Kasumi-1 (cell line): ENCODE measurements around the gene TTC21A.
"Not testable (repeated sequence)": the region's sequence is repeated elsewhere in the genome, so short reads cannot be mapped to it uniquely, and the experiment has no call there.

Experiments
- DNase-seq, 2 experiments: peaks; one replicate each; lab custom pipeline; 2025; lab: John Stamatoyannopoulos, UW

The TTC21A gene, protein sequence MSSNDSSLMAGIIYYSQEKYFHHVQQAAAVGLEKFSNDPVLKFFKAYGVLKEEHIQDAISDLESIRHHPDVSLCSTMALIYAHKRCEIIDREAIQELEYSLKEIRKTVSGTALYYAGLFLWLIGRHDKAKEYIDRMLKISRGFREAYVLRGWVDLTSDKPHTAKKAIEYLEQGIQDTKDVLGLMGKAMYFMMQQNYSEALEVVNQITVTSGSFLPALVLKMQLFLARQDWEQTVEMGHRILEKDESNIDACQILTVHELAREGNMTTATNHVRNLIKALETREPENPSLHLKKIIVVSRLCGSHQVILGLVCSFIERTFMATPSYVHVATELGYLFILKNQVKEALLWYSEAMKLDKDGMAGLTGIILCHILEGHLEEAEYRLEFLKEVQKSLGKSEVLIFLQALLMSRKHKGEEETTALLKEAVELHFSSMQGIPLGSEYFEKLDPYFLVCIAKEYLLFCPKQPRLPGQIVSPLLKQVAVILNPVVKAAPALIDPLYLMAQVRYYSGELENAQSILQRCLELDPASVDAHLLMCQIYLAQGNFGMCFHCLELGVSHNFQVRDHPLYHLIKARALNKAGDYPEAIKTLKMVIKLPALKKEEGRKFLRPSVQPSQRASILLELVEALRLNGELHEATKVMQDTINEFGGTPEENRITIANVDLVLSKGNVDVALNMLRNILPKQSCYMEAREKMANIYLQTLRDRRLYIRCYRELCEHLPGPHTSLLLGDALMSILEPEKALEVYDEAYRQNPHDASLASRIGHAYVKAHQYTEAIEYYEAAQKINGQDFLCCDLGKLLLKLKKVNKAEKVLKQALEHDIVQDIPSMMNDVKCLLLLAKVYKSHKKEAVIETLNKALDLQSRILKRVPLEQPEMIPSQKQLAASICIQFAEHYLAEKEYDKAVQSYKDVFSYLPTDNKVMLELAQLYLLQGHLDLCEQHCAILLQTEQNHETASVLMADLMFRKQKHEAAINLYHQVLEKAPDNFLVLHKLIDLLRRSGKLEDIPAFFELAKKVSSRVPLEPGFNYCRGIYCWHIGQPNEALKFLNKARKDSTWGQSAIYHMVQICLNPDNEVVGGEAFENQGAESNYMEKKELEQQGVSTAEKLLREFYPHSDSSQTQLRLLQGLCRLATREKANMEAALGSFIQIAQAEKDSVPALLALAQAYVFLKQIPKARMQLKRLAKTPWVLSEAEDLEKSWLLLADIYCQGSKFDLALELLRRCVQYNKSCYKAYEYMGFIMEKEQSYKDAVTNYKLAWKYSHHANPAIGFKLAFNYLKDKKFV (N-terminal part only)

DNA sequence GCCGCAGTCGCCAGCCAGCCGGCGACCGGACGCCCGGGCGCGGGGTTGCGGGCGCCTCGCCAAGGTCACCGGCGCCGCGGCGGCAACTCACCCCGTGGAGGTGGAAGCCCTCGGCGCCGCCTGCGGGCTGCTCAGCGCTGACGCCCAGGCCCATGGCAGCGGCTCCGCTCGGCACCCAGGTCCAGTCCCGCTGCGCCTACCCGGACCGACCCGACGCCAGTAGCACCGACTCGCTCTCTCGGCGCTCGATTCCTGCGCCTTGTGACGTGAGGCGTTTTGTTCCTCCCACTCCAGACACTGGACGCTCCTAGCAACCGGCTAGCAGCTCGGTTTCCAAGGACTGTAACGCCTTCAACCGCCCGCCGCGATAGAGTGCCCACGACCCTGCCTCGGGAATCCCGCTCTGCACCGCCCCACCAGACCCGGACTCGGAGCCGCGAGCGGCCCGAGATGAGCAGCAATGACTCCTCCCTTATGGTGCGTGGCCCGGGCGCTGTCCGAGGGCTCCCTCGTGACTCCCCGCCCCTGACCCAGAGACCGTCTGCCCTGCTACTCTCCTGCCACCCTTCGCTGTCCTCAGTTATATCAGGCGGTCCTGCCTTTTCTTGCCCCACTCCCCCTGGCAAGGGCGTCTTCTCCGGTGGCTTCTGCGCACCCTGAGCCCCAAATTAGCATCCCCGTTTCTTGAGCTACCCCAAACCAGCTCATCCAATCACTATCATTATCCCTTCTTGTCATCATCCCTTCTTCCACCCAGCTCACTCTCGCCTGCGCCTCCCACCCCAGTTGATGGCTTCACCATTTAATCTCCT is at the start of gene TTC21A, which contains the start of gene GORASP1:
TTC21A (plus strand) TSS at position 293 of the 812 bp plus-strand sequence; CDS start at position 451, 158 bp downstream.
GORASP1 (minus strand) TSS at position 240 of the 812 bp plus-strand sequence; CDS start at position 154, 86 bp downstream.
- DNase-seq: peak; percentile 55 to 78

DNA sequence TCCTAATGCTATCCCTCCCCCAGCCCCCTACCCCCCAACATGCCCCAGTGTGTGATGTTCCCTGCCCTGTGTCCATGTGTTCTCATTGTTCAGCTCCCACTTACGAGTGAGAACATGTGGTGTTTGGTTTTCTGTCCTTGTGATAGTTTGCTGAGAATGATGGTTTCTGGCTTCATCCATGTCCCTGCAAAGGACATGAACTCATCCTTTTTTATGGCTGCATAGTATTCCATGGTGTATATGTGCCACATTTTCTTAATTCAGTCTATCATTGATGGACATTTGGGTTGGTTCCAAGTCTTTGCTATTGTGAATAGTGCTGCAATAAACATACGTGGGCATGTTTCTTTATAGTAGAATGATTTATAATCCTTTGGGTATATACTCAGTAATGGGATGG is 46.3 kb upstream of the TTC21A start:
- DNase-seq: not testable (repeated sequence)

GRCh38 chr3:39062180-39062579 is 45.3 kb upstream of the TTC21A start:
- DNase-seq: no peak

GRCh38 chr3:39063143-39063542 is 44.3 kb upstream of the TTC21A start:
- no peak for DNase-seq

GRCh38 chr3:39064646-39065045 is 42.8 kb upstream of the TTC21A start:
- no peak for DNase-seq

DNA sequence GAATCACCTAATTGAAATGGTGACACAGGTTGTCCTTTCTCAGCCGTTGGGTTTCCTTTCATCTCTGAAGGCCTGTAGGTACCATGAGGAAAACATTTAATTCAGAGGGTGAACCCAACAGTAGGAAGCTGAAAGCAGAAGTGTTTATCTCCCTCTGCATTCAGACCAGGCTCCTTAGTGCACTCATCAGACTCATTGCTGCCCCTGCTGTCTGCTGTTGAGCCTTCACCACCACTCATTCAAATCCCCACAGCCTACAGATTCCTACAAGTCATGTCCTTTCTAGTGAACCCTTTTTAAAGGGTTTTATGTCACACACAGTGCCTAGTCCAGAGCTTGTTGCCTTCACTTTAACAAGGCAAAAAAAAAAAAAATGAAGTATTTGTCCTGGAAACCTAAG is 42.3 kb upstream of the TTC21A start:
- DNase-seq: peak; percentile 93 to 96

- no peak for DNase-seq
These were observed 40.2 kb upstream of the TTC21A start for GRCh38 chr3:39067286-39067685.

- no peak for DNase-seq
These were observed 38.9 kb upstream of the TTC21A start for GRCh38 chr3:39068556-39068955.

GRCh38 chr3:39075910-39076309 is 31.6 kb upstream of the TTC21A start:
- no peak for DNase-seq

DNA sequence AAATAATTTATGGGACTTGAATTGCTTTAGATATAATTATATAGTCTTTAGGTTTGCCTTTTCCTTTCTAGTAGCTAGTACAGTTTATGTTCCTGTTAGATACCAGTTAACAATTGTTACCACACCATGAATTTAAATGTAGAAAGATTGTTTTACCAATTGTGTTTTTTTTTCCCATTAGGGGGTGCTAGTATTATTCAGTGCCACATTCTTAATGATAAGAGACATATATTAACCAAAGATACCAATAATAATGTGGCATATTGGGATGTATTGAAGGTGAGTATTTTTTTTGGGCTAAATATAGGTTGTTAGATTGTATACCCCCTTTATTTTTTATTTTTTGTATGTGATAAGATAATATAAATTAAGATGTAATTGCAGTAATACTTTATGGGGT is 27.9 kb upstream of the TTC21A start:
- DNase-seq: peak in 1 of 2 experiments; percentile 19

GRCh38 chr3:39080026-39080425 is 27.5 kb upstream of the TTC21A start:
- no peak for DNase-seq

GRCh38 chr3:39082666-39083313 is 24.7 kb upstream of the TTC21A start:
- DNase-seq: peak in 1 of 2 experiments; percentile 4

- no peak for DNase-seq
These were observed 21.3 kb upstream of the TTC21A start for GRCh38 chr3:39086144-39086543.

DNA sequence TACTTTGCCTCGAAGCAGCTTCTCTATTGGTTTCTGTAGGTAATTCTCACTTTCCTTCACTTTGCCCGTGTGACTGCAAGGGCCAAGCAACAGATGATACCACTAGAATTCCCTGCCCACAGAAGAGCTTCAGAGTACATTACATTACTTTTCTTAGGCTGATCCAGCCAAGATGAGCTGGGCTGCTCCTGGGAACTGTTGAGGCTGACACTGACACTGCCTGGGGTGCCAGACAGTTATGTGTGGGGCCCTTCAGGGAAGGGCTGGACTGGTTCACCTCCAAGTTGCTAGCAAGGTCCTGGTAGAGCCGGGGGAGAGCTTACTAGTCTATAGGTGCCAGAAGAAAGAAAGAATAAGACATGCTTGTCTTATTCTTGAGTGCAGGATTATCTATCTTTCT is 19.0 kb upstream of the TTC21A start:
- DNase-seq: no peak

GRCh38 chr3:39088889-39089288 is 18.6 kb upstream of the TTC21A start:
- no peak for DNase-seq

GRCh38 chr3:39090922-39091321 is 16.6 kb upstream of the TTC21A start:
- no peak for DNase-seq

DNA sequence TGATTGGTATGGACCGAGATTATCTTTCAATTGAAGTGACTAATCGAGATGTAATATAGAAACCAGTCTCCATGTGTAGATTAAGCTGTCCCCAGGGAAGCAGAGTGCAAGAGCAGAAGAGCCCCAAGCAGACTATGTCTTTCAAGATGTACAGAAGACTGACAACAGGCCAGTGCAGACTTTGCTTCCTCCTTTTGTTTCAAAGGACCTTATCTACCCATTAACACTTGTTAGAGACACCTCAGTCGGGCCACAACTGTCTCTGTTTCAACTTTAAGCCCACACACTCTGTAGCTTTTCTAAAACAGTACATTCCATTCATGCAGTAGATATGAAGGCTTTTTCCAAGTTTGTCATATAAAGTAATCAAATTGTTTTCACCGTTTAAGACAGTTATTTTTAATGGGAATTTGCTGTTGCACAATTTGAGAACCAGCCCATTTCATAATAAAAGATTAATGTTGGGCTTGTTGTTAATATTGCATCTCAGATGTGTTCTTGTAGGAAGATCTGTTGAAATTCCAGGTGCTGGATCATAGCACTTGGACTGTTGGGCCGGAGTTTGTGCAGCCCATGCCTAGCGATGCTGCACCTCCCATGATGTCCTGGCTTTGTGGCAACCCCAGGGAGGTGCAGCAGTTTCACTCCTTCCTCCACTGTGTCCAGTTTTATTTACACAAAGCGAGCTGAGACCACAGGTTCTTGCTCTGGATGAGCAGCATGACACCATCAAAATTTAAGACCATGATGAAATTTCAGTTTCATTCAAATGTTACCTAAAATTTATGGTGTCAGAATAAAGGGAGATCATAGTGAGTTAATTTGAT is 12.4 kb upstream of the TTC21A start:
- no peak for DNase-seq

DNA sequence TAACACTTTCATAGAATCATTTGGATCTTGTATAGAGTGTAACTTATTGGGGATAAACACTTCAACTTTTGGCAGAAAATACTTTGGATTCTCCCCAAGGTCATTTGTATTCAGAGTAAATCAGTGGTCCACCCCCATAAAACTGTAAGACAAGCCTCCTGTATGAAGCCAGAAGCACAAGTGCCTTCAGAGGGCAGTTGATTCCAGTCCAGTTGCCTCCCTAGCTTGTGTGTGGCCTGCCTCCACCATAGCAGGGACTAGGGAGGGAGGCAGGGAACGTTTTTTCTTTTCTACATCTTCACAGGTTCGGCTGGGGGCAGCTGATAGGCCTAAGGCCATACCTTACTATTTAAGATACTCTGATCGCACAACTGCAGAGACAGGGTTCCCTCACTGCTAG is 11.7 kb upstream of the TTC21A start:
- no peak for DNase-seq

DNA sequence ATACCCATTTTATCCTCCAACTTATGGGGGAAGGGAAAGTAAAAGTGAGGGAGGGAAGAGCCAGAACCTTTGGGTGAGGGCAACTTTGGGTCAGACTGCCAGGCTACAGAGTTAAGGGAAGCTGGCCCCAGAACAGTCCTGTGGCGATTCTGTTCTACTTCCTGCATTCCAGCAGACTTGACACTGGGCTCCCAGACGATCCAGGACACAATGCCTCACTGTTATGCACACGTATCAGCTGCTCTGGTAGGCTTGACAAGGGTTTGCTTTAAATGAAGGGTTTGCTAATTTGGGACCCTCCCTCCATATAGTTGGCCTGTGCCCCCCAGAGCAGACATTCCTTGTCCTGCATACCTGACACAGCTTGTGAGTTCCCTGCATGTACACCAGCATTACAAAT is 10.7 kb upstream of the TTC21A start:
- DNase-seq: no peak
